ENCODE results near the gene DDX42. TPM values are rescaled to one million over a fixed set of nuclear protein-coding genes. Genes with fewer than 3 reads are reported as not detected.
A peak's percentile ranks its signal among the peaks of the same experiment; 100 is the strongest.

The DDX42 gene
- total RNA-seq, 1 experiment from 2014 or later, result 128 TPM

- TF ChIP-seq ARID4B (CRISPR knock-in tag; IDR thresholded peaks at IDR 0.05; ENCODE audit: borderline replicate concordance) (peak; percentile 32; the same call in 1 of the 2 replicates), ATF6 (CRISPR knock-in tag; IDR thresholded peaks at IDR 0.05) (no peak), FOXJ3 (CRISPR knock-in tag; IDR thresholded peaks at IDR 0.05; ENCODE audit: borderline replicate concordance) (no peak; the same call in 1 of the 2 replicates), MLX (CRISPR knock-in tag; IDR thresholded peaks at IDR 0.05) (no peak), E2F1 (CRISPR knock-in tag; IDR thresholded peaks at IDR 0.05) (peak; percentile 84; the same call in 1 of the 2 replicates), CBFB (CRISPR knock-in tag; IDR thresholded peaks at IDR 0.05; ENCODE audit: low read depth) (0 out of 2 replicates have a peak, but pooled peaks have one; percentile 28), ZBTB21 (CRISPR knock-in tag; IDR thresholded peaks at IDR 0.05; ENCODE audit: borderline replicate concordance) (peak; percentile 83; the same call in 1 of the 2 replicates), ZSCAN18 (CRISPR knock-in tag; IDR thresholded peaks at IDR 0.05) (0 out of 2 replicates have a peak, but pooled peaks have one; percentile 31), CTCF (IDR thresholded peaks at IDR 0.05) (peak; percentile 35; the same call in 1 of the 2 replicates), PRRX2 (CRISPR knock-in tag; IDR thresholded peaks at IDR 0.05) (0 out of 2 replicates have a peak, but pooled peaks have one; percentile 33), ZNF317 (CRISPR knock-in tag; IDR thresholded peaks at IDR 0.05; ENCODE audit: borderline replicate concordance, low read depth) (0 out of 2 replicates have a peak, but pooled peaks have one; percentile 24), USF2 (CRISPR knock-in tag; IDR thresholded peaks at IDR 0.05) (peak; percentile 94), ETV6 (CRISPR knock-in tag; IDR thresholded peaks at IDR 0.05) (peak; percentile 90), KAT7 (CRISPR knock-in tag; IDR thresholded peaks at IDR 0.05; ENCODE audit: borderline replicate concordance) (0 out of 2 replicates have a peak, but pooled peaks have one; percentile 66), ZNF232 (CRISPR knock-in tag; IDR thresholded peaks at IDR 0.05) (peak; percentile 90; the same call in 1 of the 2 replicates), ZBTB43 (CRISPR knock-in tag; IDR thresholded peaks at IDR 0.05) (peak; percentile 86), ELF4 (CRISPR knock-in tag; IDR thresholded peaks at IDR 0.05; ENCODE audit: low read depth) (peak; percentile 90), CREM (CRISPR knock-in tag; IDR thresholded peaks at IDR 0.05) (peak; percentile 91), ZNF281 (CRISPR knock-in tag; IDR thresholded peaks at IDR 0.05) (peak; percentile 71)
These were observed 75.1 kb downstream of the DDX42 start (continued) for GRCh38 chr17:63848834-63849689.

All from WTC11 (cell line).